Ishikawa (cell line): Measurements from ENCODE around the gene CAMTA1.

ENCODE experiments used
- CEBPB ChIP-seq: IDR thresholded peaks from 2 replicates; pipeline ENCODE4 v1.6.1; 2012
- CREB1 ChIP-seq: IDR thresholded peaks from 2 replicates; pipeline ENCODE4 v1.6.1; 2012; ENCODE audit warnings: low read depth
- EGR1 ChIP-seq: IDR thresholded peaks from 2 replicates; pipeline ENCODE4 v1.6.1; 2012
- EP300 ChIP-seq: IDR thresholded peaks from 2 replicates; pipeline ENCODE4 v1.6.1; 2012; ENCODE audit warnings: borderline replicate concordance
- FOXM1 ChIP-seq: IDR thresholded peaks from 2 replicates; pipeline ENCODE4 v1.6.1; 2012; ENCODE audit warnings: low read depth, borderline replicate concordance
- MAX ChIP-seq: IDR thresholded peaks from 2 replicates; pipeline ENCODE4 v1.6.1; 2012
- NFIC ChIP-seq: IDR thresholded peaks from 2 replicates; pipeline ENCODE4 v1.6.1; 2012
- RAD21 ChIP-seq: IDR thresholded peaks from 2 replicates; pipeline ENCODE4 v1.6.1; 2012; ENCODE audit warnings: low read depth
- REST ChIP-seq: IDR thresholded peaks from 2 replicates; pipeline ENCODE4 v1.6.1; 2012; ENCODE audit warnings: low read depth, mild to moderate bottlenecking
- TAF1 ChIP-seq: IDR thresholded peaks from 2 replicates; pipeline ENCODE4 v1.6.1; 2012; ENCODE audit warnings: low read depth, mild to moderate bottlenecking
- TCF12 ChIP-seq: IDR thresholded peaks from 2 replicates; pipeline ENCODE4 v1.6.1; 2012; ENCODE audit warnings: low read depth
- TEAD4 ChIP-seq: IDR thresholded peaks from 2 replicates; pipeline ENCODE4 v1.6.1; 2012
- USF1 ChIP-seq: IDR thresholded peaks from 2 replicates; pipeline ENCODE4 v1.6.1; 2012
- YY1 ChIP-seq: IDR thresholded peaks from 2 replicates; pipeline ENCODE4 v1.6.1; 2012; ENCODE audit warnings: low read depth
- ZBTB7A ChIP-seq: IDR thresholded peaks from 2 replicates; pipeline ENCODE4 v1.6.1; 2012; ENCODE audit warnings: low read depth

CAMTA1 gene

GRCh38 chr1:7043191-7043549 is 257.9 kb downstream of the CAMTA1 start:
- no peak for TF ChIP-seq EGR1
- no peak for TF ChIP-seq FOXM1
- no peak for TF ChIP-seq REST
- TF ChIP-seq TEAD4 = no peak

- no peak for TF ChIP-seq NFIC
- TF ChIP-seq USF1 = no peak
- TF ChIP-seq YY1 = no peak
- no peak for TF ChIP-seq CREB1
- no peak for TF ChIP-seq FOXM1
- TF ChIP-seq CEBPB = no peak
- TF ChIP-seq EP300 = no peak
- TF ChIP-seq TCF12 = no peak
Observed at GRCh38 chr1:7043719-7044535, 258.7 kb downstream of the CAMTA1 start.

GRCh38 chr1:7045897-7046296 is 260.6 kb downstream of the CAMTA1 start:
- TF ChIP-seq TCF12 = no peak
- TF ChIP-seq FOXM1 = no peak
- TF ChIP-seq ZBTB7A = no peak
- TF ChIP-seq USF1 = no peak
- TF ChIP-seq CREB1 = no peak
- TF ChIP-seq EGR1 = no peak
- TF ChIP-seq TEAD4 = no peak
- no peak for TF ChIP-seq NFIC
- no peak for TF ChIP-seq YY1
- TF ChIP-seq CEBPB = no peak
- TF ChIP-seq TAF1 = no peak
- TF ChIP-seq EP300 = no peak
- TF ChIP-seq RAD21 = no peak
- TF ChIP-seq REST = no peak
- no peak for TF ChIP-seq MAX

GRCh38 chr1:7046314-7046713 is 261.1 kb downstream of the CAMTA1 start:
- TF ChIP-seq MAX (no peak), NFIC (peak; percentile 76), REST (peak; percentile 89)

- TF ChIP-seq TAF1 (no peak), FOXM1 (no peak), CEBPB (no peak), TCF12 (no peak), EGR1 (no peak), REST (no peak), RAD21 (no peak), ZBTB7A (no peak), NFIC (no peak), YY1 (no peak), USF1 (no peak)
Observed at GRCh38 chr1:7046891-7047290, 261.6 kb downstream of the CAMTA1 start.
